Panc1 (cell line): Measurements from ENCODE around the gene PTGS2.

Source experiments
- CTCF ChIP-seq: fragments of 450-650 bp; IDR thresholded peaks from 2 replicates; pipeline ENCODE4 v1.5.1; 2017; ENCODE audit warnings: mild to moderate bottlenecking
- SIN3A ChIP-seq: IDR thresholded peaks from 2 replicates; pipeline ENCODE4 v1.6.1; 2012; ENCODE audit warnings: low read depth, mild to moderate bottlenecking, low read length, moderate library complexity, borderline replicate concordance; ENCODE audit not compliant: insufficient read depth
- TF ChIP-seq, protein P1 (sequence below), 2 experiments: IDR thresholded peaks; 2 replicates each; pipeline ENCODE4 v1.6.1; 2011 to 2012; ENCODE audit warnings: low read depth in 2 of 2, control low read depth in 1 of 2, low read length in 1 of 2, mild to moderate bottlenecking in 1 of 2, moderate library complexity in 1 of 2; ENCODE audit not compliant: insufficient read depth in 1 of 2

GRCh38 chr1:186710696-186711095, 30.5 kb upstream of the PTGS2 start:
- TF ChIP-seq CTCF (no peak), SIN3A (no peak)
- TF ChIP-seq, protein P1, sequence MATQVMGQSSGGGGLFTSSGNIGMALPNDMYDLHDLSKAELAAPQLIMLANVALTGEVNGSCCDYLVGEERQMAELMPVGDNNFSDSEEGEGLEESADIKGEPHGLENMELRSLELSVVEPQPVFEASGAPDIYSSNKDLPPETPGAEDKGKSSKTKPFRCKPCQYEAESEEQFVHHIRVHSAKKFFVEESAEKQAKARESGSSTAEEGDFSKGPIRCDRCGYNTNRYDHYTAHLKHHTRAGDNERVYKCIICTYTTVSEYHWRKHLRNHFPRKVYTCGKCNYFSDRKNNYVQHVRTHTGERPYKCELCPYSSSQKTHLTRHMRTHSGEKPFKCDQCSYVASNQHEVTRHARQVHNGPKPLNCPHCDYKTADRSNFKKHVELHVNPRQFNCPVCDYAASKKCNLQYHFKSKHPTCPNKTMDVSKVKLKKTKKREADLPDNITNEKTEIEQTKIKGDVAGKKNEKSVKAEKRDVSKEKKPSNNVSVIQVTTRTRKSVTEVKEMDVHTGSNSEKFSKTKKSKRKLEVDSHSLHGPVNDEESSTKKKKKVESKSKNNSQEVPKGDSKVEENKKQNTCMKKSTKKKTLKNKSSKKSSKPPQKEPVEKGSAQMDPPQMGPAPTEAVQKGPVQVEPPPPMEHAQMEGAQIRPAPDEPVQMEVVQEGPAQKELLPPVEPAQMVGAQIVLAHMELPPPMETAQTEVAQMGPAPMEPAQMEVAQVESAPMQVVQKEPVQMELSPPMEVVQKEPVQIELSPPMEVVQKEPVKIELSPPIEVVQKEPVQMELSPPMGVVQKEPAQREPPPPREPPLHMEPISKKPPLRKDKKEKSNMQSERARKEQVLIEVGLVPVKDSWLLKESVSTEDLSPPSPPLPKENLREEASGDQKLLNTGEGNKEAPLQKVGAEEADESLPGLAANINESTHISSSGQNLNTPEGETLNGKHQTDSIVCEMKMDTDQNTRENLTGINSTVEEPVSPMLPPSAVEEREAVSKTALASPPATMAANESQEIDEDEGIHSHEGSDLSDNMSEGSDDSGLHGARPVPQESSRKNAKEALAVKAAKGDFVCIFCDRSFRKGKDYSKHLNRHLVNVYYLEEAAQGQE (IDR thresholded peaks at IDR 0.05; ENCODE audit: insufficient read depth in 1 of 2, low read depth in 2 of 2, low read length in 1 of 2) = no peak
